GM23338 (cell line): Measurements from ENCODE around the gene VPS52. TPM values are rescaled to one million over a fixed set of nuclear protein-coding genes. Genes with fewer than 3 reads are reported as not detected.

Experiments
- ATAC-seq: fragments of 200-7000 bp; cut with Tn5 transposase; 3 replicates; pipeline ENCODE4 v1.9.1; 2020
- DNase-seq: peaks from one replicate; pipeline ENCODE4 v3.0.0-alpha.2; 2015; ENCODE audit warnings: low spot score
- H2AFZ ChIP-seq: fragments of 200-600 bp; sonication (generic); 2 replicates; pipeline ENCODE4 v1.8.0; 2016; ENCODE audit warnings: antibody characterized with exemption, mild to moderate bottlenecking, moderate library complexity
- H3F3A ChIP-seq: fragments of 200-600 bp; sonication (generic); replicated peaks from 2 replicates; pipeline ENCODE4 v1.8.0; 2017; ENCODE audit warnings: antibody characterized with exemption, mixed run types, low read depth
- H3K27ac ChIP-seq: fragments of 200-600 bp; sonication (generic); 2 replicates; pipeline ENCODE4 v1.6.1; 2016; ENCODE audit warnings: low read depth
- H3K27me3 ChIP-seq: fragments of 200-600 bp; sonication (generic); 2 replicates; pipeline ENCODE4 v1.8.0; 2016; ENCODE audit warnings: mild to moderate bottlenecking, mixed run types, moderate library complexity; ENCODE audit not compliant: insufficient read depth
- H3K36me3 ChIP-seq: fragments of 200-600 bp; sonication (generic); 2 replicates; pipeline ENCODE4 v1.8.0; 2016; ENCODE audit warnings: mild to moderate bottlenecking; ENCODE audit not compliant: insufficient read depth
- H3K4me1 ChIP-seq: fragments of 200-600 bp; sonication (generic); 2 replicates; pipeline ENCODE4 v1.8.0; 2016; ENCODE audit warnings: mild to moderate bottlenecking, moderate library complexity; ENCODE audit not compliant: insufficient read depth
- H3K4me2 ChIP-seq: fragments of 200-600 bp; sonication (generic); 2 replicates; pipeline ENCODE4 v1.7.1; 2017; ENCODE audit warnings: mixed run types
- H3K4me3 ChIP-seq: fragments of 200-600 bp; sonication (generic); 2 replicates; pipeline ENCODE4 v1.6.1; 2016; ENCODE audit warnings: mixed run types
- H3K79me2 ChIP-seq: fragments of 200-600 bp; sonication (generic); replicated peaks from 2 replicates; pipeline ENCODE4 v1.8.0; 2017; ENCODE audit warnings: mild to moderate bottlenecking; ENCODE audit not compliant: insufficient read depth
- H3K9me2 ChIP-seq: fragments of 200-600 bp; sonication (generic); 2 replicates; pipeline ENCODE4 v1.8.0; 2017; ENCODE audit not compliant: insufficient read depth
- H4K20me1 ChIP-seq: fragments of 200-600 bp; sonication (generic); replicated peaks from 2 replicates; pipeline ENCODE4 v1.8.0; 2017; ENCODE audit warnings: mild to moderate bottlenecking; ENCODE audit not compliant: insufficient read depth
- H3K27ac Mint-ChIP-seq: 2 replicates; pipeline ENCODE4 v1.8.0; 2020; ENCODE audit warnings: inconsistent platforms, mild to moderate bottlenecking, moderate library complexity, mixed read lengths
- H3K27me3 Mint-ChIP-seq: 3 replicates; pipeline ENCODE4 v1.8.0; 2022; ENCODE audit warnings: low read depth, mild to moderate bottlenecking, moderate library complexity, mixed read lengths, inconsistent platforms; ENCODE audit not compliant: insufficient read depth, poor library complexity
- H3K36me3 Mint-ChIP-seq: 3 replicates; pipeline ENCODE4 v1.8.0; 2021; ENCODE audit warnings: low read depth, mild to moderate bottlenecking, inconsistent platforms, moderate library complexity, mixed read lengths
- H3K4me1 Mint-ChIP-seq: 3 replicates; pipeline ENCODE4 v1.8.0; 2020; ENCODE audit warnings: mild to moderate bottlenecking, inconsistent platforms, mixed read lengths
- H3K4me3 Mint-ChIP-seq: 3 replicates; pipeline ENCODE4 v1.8.0; 2021; ENCODE audit warnings: moderate library complexity, mild to moderate bottlenecking, inconsistent platforms, mixed read lengths
- H3K9me3 Mint-ChIP-seq: 3 replicates; pipeline ENCODE4 v1.8.0; 2020; ENCODE audit warnings: moderate library complexity, mild to moderate bottlenecking, inconsistent platforms, mixed read lengths
- CREB1 ChIP-seq: fragments of 250-450 bp; sonication (Bioruptor Pico); IDR thresholded peaks from 2 replicates; pipeline ENCODE4 v1.5.0; 2020; ENCODE audit warnings: low read depth, mild to moderate bottlenecking, moderate library complexity
- EZH2 ChIP-seq: fragments of 200-600 bp; sonication (generic); IDR thresholded peaks from one replicate; pipeline ENCODE4 v1.8.0; 2017; ENCODE audit warnings: antibody characterized with exemption, mild to moderate bottlenecking, low read depth; ENCODE audit not compliant: unreplicated experiment
- EZH2phosphoT487 ChIP-seq: fragments of 200-600 bp; sonication (generic); IDR thresholded peaks from one replicate; pipeline ENCODE4 v1.8.1; 2018; ENCODE audit warnings: antibody characterized with exemption; ENCODE audit not compliant: unreplicated experiment
- NANOG ChIP-seq: IDR thresholded peaks from 2 replicates; pipeline ENCODE4 v1.6.1; 2016; ENCODE audit warnings: antibody characterized with exemption, borderline replicate concordance
- POLR2AphosphoS5 ChIP-seq: IDR thresholded peaks from 2 replicates; pipeline ENCODE4 v1.6.1; 2016; ENCODE audit warnings: antibody characterized with exemption, low read depth
- REST ChIP-seq: IDR thresholded peaks from one replicate; pipeline ENCODE4 v1.6.1; 2018; ENCODE audit warnings: antibody characterized with exemption; ENCODE audit not compliant: unreplicated experiment
- STAT1 ChIP-seq: IDR thresholded peaks from one replicate; pipeline ENCODE4 v1.6.1; 2016; ENCODE audit warnings: antibody characterized with exemption; ENCODE audit not compliant: unreplicated experiment
- ZNF114 ChIP-seq: fragments of 250-450 bp; sonication (Bioruptor Pico); IDR thresholded peaks from 2 replicates; pipeline ENCODE4 v1.5.0; 2020; ENCODE audit warnings: mild to moderate bottlenecking, moderate library complexity
- ZNF331 ChIP-seq: fragments of 250-450 bp; sonication (Bioruptor Pico); IDR thresholded peaks from 2 replicates; pipeline ENCODE4 v1.5.0; 2020; ENCODE audit warnings: low read depth, mild to moderate bottlenecking, moderate library complexity
- ZNF462 ChIP-seq: fragments of 250-450 bp; sonication (Bioruptor Pico); IDR thresholded peaks from 2 replicates; pipeline ENCODE4 v1.5.0; 2020; ENCODE audit warnings: mild to moderate bottlenecking, moderate library complexity
- polyA plus RNA-seq: library from polyadenylated mRNA; unstranded; fragments of >200 nt; fragmentation: Nextera tagmentation; extraction: Ambion mirVana; gene quantifications from 2 replicates; pipeline ENCODE4 v1.2.1, GENCODE V29; 2016
- total RNA-seq: library from RNA; depleted of rRNA; stranded (reverse); fragments of >200 nt; shearing (Covaris generic); gene quantifications from 2 replicates; pipeline ENCODE4 v1.2.3, GENCODE V29; 2014

The VPS52 gene
- total and polyA plus RNA-seq, 2 experiments from 2014 or later: 27.9 to 31.1 TPM

GRCh38 chr6:33237741-33238140 is 33.9 kb downstream of the VPS52 start:
- Histone ChIP-seq H3K9me2 (peaks cover 5% of the 10 kb centered on the region; the same call in 1 of the 2 replicates), H3K36me3 (no peaks in the 10 kb centered on the region), H3K27ac (no peak overlapping the region), H3K4me1 (peaks cover 9% of the 10 kb centered on the region), H4K20me1 (no peaks in the 10 kb centered on the region), H3F3A (no peaks in the 10 kb centered on the region), H3K4me3 (no peak overlapping the region), H3K79me2 (no peaks in the 10 kb centered on the region), H2AFZ (no peak overlapping the region), H3K4me2 (no peak overlapping the region), H3K27me3 (peaks cover 19% of the 10 kb centered on the region; the same call in 1 of the 2 replicates)
- ATAC-seq (no peak), DNase-seq (no peak)
- Mint-ChIP-seq H3K27me3 (peaks cover 11% of the 10 kb centered on the region), H3K4me1 (peaks cover 14% of the 10 kb centered on the region), H3K9me3 (no peaks in the 10 kb centered on the region), H3K4me3 (no peak overlapping the region), H3K27ac (no peak overlapping the region), H3K36me3 (no peaks in the 10 kb centered on the region)
- no peak for TF ChIP-seq ZNF462 (CRISPR knock-in tag)
- TF ChIP-seq STAT1: no peak
- no peak for TF ChIP-seq ZNF331 (CRISPR knock-in tag)
- no peak for TF ChIP-seq EZH2phosphoT487
- no peak for TF ChIP-seq REST
- TF ChIP-seq POLR2AphosphoS5: no peak
- no peak for TF ChIP-seq NANOG
- no peak for TF ChIP-seq ZNF114 (CRISPR knock-in tag)
- TF ChIP-seq EZH2: no peak
- TF ChIP-seq CREB1: no peak
